GM10847 (cell line): ENCODE data around the gene PPEF2.

Experiments used
- POLR2A ChIP-seq: IDR thresholded peaks from 2 replicates; pipeline ENCODE4 v1.6.1; 2011; ENCODE audit not compliant: insufficient read length; ENCODE audit errors: extremely low read depth

PPEF2 gene

GRCh38 chr4:75908555-75908954, 6.3 kb upstream of the PPEF2 start:
- no peak for TF ChIP-seq POLR2A

- no peak for TF ChIP-seq POLR2A
Measured at GRCh38 chr4:75907966-75908365, 5.7 kb upstream of the PPEF2 start.

GRCh38 chr4:75904076-75904475, 1.8 kb upstream of the PPEF2 start:
- TF ChIP-seq POLR2A, result no peak

- no peak for TF ChIP-seq POLR2A
Measured at GRCh38 chr4:75898536-75898935, 3.7 kb downstream of the PPEF2 start.

- no peak for TF ChIP-seq POLR2A
Measured at GRCh38 chr4:75895744-75896314, 6.4 kb downstream of the PPEF2 start.

- no peak for TF ChIP-seq POLR2A
Measured at GRCh38 chr4:75892508-75892907, 9.7 kb downstream of the PPEF2 start.

- TF ChIP-seq POLR2A, result no peak
Measured at GRCh38 chr4:75891611-75892010, 10.6 kb downstream of the PPEF2 start.

GRCh38 chr4:75889537-75890199, 12.6 kb downstream of the PPEF2 start:
- no peak for TF ChIP-seq POLR2A

- no peak for TF ChIP-seq POLR2A
Measured at GRCh38 chr4:75886104-75886503, 16.1 kb downstream of the PPEF2 start.

- no peak for TF ChIP-seq POLR2A
Measured at GRCh38 chr4:75881476-75881875, 20.8 kb downstream of the PPEF2 start.

GRCh38 chr4:75880278-75880677, 22.0 kb downstream of the PPEF2 start:
- no peak for TF ChIP-seq POLR2A

GRCh38 chr4:75878246-75878756, 24.0 kb downstream of the PPEF2 start:
- TF ChIP-seq POLR2A, result no peak

- no peak for TF ChIP-seq POLR2A
Measured at GRCh38 chr4:75876218-75876617, 26.0 kb downstream of the PPEF2 start.

- no peak for TF ChIP-seq POLR2A
Measured at GRCh38 chr4:75869100-75869499, 33.2 kb downstream of the PPEF2 start.

GRCh38 chr4:75867130-75867529, 35.1 kb downstream of the PPEF2 start:
- TF ChIP-seq POLR2A, result no peak

GRCh38 chr4:75860606-75861005, 41.6 kb downstream of the PPEF2 start:
- no peak for TF ChIP-seq POLR2A

GRCh38 chr4:75858721-75859120, 43.5 kb downstream of the PPEF2 start:
- TF ChIP-seq POLR2A, result no peak
